GM21526 (cell line): Measurements from ENCODE around the gene PWP1.

Source experiments
- ATAC-seq: cut with Tn5 transposase; IDR thresholded peaks from one replicate; pipeline ENCODE4 v1.9.1; 2021; ENCODE audit warnings: moderate library complexity; ENCODE audit not compliant: unreplicated experiment, low FRiP score

Gene PWP1

GRCh38 chr12:107732365-107732764 is 46.8 kb downstream of the PWP1 start:
- ATAC-seq: no peak

- ATAC-seq: no peak
These were observed 48.5 kb downstream of the PWP1 start for GRCh38 chr12:107734139-107734538.

GRCh38 chr12:107735763-107736162 is 50.2 kb downstream of the PWP1 start:
- no peak for ATAC-seq

- ATAC-seq: peak; percentile 92
These were observed 51.3 kb downstream of the PWP1 start for GRCh38 chr12:107736914-107737313.

- no peak for ATAC-seq
These were observed 62.9 kb downstream of the PWP1 start for GRCh38 chr12:107748472-107748871.

GRCh38 chr12:107749083-107749482 is 63.5 kb downstream of the PWP1 start:
- no peak for ATAC-seq

- ATAC-seq: no peak
These were observed 73.8 kb downstream of the PWP1 start for GRCh38 chr12:107759410-107759809.

- peak; percentile 29 for ATAC-seq
These were observed 74.7 kb downstream of the PWP1 start for GRCh38 chr12:107760207-107760808.

- ATAC-seq: peak; percentile 93
These were observed 75.4 kb downstream of the PWP1 start, which contains the start of gene PRDM4 for GRCh38 chr12:107760809-107761501. TSS of gene PRDM4 (minus strand) at chr12:107761137. CDS start at chr12:107760515, 622 bp downstream.

- no peak for ATAC-seq
These were observed 75.9 kb downstream of the PWP1 start for GRCh38 chr12:107761502-107761904.
